Glomerular endothelial cell (primary cell): ENCODE measurements around the gene SFT2D1. TPM values are rescaled to one million over a fixed set of nuclear protein-coding genes. Genes with fewer than 3 reads are reported as not detected.

ENCODE experiments used
- DNase-seq: peaks from one replicate; pipeline ENCODE4 v3.0.0-alpha.2; 2011; ENCODE audit warnings: low read depth, low spot score; ENCODE audit errors: extremely low read depth
- total RNA-seq: library from RNA; depleted of rRNA; stranded (reverse); fragments of >200 nt; gene quantifications from 2 replicates; pipeline ENCODE4 v1.2.3, GENCODE V29; 2015

SFT2D1 gene
- total RNA-seq, 1 donor from 2014 or later = 34.4 TPM

DNA sequence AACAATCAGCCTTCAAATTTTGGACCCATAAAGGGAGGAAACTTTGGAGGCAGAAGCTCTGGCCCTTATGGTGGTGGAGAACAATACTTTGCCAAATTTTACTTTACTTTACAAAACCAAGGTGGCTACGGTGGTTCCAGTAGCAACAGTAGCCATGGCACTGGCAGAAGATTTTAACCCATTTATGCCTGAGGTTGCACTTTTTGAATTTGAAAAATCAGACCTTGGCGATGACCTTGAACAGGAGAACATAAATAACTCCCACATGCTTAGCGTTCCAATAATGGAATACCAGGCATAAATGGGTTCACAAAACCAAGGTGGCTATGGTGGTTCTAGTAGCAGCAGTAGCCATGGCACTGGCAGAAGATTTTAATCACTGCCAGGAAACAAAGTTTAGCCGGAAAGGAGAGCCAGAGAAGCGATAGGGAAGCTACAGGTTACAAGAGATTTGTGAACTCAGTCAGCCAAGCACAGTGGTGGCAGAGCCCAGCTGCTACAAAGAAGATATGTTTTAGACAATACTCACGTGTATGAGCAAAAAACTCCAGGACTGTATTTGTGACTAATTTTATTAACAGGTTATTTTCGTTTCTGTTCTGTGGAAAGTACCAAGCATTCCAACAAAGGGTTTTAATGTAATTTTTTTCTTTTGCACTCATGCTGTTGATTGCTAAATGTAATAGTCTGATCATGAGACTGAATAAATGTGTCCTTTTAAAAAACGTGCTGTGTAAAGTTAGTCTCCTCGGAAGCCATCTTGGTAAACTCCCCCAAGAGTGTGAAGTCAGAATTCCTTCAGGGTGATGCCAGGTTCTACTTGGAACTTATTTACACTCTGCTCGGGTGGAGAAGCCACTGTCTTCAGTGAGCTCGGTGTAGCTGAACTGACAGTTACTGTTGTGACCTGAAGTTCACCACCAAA lies 6.7 kb downstream of the SFT2D1 start:
- no peak for DNase-seq

DNA sequence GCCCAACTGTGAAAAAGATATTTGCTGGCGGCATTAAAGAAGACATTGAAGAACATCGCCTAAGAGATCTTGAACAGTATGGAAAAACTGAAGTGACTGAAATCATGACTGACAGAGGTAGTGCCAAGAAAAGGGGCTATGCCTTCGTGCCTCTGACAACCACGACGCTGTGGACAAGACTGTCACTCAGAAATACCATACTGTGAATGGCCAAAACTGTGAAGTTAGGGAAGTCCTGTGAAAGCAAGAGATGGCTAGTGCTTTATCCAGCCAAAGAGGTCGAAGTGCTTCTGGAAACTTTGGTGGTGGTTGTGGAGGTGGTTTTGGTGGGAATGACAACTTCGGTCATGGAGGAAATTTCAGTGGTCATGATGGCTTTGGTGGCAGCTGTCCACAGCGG lies 7.5 kb downstream of the SFT2D1 start:
- no peak for DNase-seq

DNA sequence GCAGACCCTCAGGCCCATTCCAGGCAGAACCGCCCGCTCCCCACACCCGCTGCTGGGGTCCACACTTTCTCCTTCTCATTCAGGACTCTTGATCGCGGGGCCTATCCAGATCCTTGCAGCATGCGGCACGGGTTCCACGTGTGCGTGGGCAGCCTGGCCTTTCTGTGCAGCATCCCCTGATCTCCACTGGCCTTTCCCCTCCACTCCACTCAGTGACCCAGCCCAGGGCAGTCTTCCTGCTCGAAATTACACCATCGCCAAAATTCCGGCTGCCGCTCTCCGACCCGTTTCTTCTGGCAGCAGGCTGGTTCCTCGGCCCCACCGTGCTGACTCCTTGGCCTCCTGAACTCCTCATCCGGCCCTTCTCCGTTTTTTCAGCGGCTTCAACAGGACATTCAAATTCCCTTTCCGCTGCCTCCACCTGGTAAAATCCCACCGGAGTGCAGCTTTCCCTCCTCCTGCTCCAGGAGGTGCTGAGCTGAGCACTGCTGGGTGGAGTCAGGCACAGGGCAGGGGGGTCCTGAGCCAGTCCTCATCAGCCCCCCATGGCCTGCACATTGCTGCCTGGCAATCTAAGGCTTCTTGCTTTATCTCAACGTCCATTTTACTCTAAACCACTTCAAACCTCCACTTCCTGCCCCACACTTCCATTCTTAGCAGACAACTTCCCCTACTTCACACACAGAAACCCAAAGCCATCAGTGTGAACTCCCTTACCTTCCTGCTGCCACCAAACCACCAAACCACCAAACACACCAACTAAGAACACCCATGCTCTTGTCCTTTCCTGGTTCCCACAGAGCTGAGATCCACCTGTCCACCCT lies 9.0 kb downstream of the SFT2D1 start:
- no peak for DNase-seq

DNA sequence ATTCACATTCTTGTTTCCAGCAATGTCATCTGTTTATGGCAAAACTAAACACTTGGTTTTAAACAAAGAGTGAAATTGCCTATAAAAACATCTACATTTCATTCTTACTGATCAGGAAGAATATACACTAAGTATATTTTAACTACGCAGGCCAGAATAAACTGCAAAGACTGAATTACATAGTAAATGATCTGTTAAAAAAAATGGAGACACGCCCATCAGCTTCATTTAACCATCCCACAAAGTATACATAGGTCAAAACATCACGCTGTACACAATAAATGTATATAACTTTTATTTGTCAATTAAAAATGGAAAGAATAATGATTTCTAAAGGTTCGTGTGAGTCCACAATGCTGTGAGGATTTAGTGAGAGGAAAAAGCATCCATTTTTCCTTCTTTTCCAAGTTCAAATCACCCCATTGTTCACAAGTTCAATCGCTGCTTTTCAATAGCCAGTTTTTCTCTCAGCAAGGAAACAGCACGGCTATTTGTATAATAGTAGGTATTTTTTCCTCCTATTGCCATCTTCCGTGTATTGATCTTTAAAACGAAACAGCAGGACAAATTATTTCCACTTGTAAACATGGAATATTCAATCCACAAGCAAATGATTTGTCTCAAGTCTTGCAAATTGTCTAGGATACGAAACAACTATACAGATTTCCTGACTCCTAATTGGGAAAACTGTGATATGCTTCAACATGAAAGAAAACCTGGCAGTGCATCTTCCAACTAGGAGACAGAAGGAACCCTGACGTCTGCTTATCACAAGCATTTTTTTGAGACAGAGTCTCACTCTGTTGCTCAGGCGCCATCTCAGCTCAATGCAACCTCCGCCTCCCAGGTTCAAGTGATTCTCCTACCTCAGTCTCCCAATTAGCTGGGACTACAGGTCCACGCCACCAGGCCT lies 10.6 kb downstream of the SFT2D1 start:
- no peak for DNase-seq

DNA sequence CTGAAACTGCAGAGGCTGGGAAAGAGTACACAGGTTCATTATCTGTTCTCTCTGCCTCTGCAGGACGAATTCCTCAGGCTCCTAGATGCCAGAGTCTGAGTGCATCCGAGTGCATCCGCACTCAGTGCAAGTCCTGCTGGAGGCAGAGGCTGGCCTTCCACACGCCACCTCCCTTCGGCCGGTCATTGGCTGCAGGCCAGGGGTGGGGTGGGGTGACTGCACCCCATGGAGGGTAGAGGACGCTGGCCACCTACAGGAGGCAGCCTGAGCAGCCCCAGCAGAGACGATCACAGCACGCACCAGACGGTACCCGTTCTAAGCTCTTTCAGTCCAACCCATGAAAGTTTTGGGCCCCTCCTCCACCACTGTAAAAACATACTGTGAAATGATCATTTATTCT lies 11.7 kb downstream of the SFT2D1 start:
- no peak for DNase-seq

DNA sequence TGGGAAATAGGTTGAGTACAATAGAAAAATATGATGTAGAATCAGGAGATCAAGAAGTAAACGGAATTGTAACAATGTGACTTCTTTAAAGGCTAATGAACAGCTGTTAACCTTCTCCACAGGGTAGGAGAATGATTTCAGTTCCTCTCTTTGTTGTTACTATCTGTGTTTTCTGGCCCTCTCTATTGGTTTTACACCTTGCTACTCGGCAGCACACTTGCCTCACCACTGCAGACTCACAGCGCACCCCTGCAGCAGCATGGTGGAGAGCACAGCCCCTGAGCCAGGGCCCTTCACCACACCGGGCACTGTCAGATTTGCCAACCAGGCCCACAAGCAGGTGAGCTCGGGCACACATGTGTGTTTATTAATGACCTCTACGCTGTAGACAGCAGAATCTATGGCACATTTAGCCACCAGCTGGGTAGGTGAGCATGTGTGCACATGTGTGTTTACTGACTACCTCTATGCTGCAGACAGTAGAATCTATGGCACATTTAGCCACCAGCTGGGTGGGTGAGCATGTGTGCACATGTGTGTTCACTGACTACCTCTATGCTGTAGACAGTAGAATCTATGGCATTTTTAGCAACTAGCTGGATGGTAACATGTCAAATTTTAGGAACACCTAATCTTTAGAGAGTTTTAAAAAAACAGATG lies 16.8 kb downstream of the SFT2D1 start:
- no peak for DNase-seq

DNA sequence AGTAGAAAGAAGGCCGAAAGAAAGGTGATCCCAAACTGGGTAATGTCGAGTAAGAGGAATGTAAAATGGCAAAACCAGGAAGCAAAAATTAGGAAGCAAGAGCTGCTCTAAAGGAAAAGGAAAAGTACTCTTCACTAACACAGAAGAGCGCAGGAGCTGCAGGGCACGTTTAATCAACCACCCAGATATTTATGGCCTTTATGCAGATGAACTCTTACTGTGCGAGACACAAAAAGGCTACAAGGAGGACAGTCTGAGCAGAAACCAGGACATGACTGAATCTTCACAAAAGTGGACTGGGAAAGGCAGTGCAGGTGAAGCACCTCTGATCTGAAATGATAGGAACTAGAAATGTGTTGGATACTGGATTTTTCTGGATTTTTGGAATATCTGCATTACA lies 18.9 kb downstream of the SFT2D1 start:
- no peak for DNase-seq

DNA sequence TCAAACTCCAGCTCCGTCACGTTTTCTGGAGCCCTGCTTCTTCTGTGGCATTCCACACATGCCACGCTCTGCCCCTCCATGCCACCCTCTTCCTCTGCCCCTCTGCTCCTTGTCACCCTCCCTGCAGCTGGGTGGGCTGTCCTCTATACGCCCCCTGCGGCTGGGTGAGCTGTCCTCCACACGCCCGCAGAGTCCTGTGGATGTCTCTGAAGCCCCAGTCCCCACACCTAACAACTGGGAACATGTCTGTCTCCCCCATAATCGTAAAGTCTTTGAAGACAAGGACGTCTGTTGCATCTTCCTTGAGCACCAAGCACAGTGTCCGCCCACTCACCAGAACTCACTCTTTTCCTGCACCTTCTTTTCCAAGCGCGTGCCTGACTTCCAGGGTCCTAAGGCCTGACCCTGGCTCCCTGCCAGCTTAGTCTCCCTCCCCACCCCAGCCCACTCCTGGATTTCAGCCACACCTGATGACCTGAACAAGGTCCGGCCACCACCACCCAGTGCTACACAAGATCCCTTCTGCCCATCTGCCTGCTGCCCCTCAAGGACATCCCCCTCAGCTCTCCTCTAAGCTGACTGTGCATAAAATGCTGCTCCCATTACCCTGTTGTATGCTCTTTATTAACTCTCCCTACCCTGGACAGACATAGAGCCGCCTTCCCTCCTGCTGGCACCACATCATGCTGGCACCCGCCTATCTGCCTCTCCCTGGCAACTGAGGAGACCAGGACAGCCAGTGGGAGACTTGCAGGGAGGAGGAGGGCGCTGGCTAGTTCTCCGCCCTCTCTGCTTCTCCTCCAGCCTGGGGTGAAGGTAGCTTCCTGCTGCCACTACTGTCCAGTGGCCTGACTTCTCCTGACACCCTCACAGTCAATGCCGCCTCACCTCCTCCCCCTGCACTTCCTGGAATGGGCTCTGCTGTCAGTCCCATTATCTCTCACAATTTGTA lies 23.4 kb downstream of the SFT2D1 start:
- DNase-seq = no peak

DNA sequence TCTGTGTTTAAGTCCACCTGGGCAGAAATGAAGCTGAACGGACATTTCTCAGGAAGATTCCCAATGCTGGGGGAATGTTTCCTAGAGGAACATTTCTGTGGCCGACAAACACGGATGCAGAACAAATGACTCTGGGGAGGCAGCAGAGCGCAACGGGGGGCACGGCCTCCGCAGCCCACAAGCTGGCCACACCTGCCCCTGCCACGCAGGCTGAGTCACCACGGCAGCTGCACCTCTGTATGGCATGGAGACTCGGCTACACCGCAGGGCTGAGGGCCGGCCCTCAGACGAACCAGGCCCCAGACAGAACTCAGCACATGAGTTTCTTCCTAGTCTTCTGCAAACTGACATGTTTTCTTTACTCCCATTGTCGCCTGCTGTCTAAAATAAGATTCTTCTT lies 24.1 kb downstream of the SFT2D1 start:
- no peak for DNase-seq

DNA sequence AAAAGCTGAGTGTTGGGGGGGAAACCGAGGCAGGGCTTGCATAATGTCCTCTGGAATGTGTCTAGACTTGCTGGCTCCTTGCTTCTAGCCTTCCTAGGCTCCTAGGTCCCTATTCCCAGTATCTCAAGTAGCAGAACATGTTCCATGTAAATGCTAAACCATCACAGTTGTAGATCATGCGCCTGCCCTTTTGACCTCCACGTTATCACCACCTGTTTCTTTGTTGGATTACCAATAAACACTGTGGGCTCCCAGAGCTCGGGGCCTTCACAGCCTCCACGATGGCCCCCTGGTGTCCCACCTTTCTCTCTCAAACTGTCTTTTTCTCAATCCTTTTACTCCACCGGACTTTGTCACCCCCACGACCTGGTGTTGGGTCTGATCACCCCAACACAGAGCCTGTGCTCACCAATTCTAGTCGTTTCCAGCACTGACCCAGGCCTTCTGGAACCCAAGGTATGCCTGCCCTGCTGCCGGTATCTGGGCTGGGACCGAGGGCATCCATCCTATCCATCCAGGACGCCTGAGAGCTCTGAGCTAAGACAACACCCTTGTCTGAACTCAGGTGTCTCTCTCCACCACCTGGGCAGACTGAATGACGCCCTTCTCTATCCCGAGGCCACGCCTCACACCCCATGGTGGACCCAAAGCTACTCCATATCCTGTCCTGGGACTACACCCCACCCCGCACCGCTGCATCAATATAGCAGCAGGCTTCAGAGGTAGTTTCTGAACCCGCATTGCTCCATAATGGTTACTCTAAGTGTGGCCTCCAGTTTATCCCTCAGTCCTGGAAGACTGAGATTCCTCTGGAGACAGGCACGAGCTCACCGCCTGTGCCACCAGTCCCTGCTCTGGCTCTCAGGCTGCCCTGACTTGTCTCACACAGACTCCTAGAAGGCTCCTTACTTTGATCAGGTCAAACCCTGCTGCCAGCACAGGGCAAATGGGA lies 24.8 kb downstream of the SFT2D1 start:
- no peak for DNase-seq

DNA sequence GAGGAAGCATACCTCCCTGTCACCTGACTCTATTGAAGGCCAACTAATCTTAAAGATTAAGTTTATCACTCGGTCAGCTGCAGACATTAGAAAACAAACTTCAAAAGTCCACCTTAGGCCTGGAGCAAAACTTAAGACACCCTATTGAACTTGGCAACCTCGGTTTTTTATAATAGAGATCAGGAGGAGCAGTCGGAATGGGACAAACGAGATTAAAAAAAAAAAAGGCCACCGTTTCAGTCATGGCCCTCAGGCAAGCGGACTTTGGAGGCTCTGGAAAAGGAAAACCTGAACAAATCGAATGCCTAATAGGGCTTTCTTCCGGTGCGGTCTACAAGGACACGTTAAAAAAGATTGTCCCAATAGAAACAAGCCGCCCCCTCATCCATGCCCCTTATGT lies 26.9 kb downstream of the SFT2D1 start:
- no peak for DNase-seq

DNA sequence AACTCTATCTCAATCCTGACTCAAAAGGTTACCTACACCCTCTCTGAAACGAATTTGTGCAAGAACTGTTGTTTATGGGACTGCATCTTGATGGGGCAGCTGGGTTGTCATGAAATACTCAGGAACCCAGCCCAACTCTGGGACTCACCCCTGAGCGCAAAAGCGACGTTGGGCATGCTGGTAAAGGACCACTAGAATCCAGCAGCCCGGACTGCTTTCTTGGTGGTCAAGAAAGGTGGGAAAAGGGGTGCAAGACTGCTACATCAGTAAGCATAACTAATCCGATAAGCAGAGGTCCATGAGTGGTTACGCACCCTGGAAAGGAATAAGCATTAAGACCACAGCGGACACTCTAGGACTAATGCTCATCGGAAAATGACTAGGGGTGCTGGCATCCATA lies 27.9 kb downstream of the SFT2D1 start:
- DNase-seq = no peak

DNA sequence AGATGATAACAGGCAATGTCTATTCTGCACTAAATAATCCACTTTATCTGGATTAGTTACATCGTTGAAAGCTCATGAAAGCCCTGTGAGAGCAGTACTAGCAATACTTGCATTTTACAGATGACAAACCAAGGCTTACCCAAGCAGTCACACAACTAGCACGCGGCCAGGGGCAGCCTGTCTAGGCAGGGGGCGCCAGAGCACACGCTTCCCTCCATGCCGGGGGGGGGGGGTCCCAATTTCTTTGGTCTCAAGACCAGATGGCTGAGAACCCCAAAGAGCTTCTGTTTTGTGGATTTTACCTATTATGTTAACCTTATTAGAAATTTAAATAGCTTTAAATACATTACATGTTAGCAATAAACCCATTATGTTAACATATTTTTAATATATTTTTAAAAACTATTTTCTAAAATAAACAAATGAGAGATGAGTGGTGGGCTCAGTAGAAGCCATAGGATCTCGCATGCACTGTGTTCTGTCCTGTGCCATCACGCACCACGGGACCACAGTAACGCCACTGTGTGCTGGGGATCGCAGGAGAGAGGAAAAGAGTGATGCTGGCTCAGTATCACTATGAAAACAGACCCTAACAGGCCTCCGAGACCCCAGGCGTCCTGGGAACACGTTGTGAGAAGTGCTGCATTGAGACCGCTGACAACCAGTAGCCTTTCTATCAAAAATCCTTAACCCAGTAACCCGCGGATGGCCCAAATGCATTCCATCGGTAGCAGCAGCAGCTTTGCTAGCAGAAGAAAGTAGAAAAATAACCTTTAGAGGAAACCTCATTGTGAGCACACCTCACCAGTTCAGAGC lies 28.9 kb downstream of the SFT2D1 start:
- DNase-seq = peak; percentile 4

DNA sequence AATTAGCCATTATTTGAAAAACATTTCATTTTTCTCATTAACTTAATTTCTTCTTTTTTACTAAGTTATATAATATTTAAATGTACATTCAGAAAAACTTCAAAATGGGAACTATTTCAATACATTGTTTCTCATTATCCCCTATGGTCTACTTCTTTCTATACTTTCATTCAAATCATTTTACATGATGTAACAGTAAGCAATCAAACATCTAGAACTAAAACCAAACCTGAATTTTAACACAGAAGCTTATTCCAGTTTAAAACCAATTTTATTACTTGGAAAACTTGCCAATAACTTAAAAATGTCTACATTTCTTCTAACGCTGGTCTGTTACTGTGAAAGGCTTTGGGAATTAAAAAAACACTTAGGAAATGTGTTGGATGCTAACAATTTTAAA lies 29.5 kb downstream of the SFT2D1 start:
- no peak for DNase-seq

DNA sequence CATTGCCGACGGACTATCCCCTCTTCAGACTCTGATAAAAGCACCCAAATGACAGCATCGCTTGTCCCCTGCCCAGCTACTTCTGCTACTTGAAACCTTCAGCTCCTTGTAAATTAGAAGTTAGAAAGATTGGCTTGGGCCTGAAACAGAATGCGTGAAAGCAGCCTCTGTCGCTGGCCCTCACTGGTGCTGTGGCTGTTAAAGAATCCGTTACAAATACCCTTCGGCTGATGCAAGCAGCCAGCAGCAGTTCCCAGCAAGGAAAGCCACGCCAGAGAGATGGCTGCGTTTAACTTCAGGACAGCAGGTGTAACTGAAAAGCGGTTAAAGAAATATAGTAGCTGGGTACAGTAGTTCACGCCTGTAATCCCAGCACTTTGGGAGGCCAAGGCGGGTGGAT lies 31.7 kb downstream of the SFT2D1 start:
- DNase-seq = no peak

DNA sequence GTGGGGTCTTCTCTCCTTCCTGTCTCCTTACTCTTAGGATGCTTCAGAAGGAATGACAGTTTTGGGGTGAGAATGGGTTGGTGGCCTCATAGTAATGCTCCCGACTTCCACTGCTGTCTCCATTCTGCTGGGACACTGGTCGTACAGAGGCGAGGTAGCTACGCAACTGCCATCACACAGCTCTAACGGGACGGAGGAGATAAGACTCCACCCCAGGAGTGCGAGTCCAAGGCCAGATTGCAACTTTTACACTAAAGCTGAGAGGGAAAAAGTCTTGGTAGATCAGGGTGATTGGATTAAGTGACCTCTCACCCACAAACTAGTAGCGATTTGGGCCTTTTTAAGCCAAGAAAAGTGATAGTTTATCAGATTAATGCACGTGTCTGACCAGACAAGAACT lies 32.4 kb downstream of the SFT2D1 start:
- DNase-seq = no peak
